Naive thymus-derived CD4-positive, alpha-beta T cell (primary cell): ENCODE data around the gene STRA6. TPM values are rescaled to one million over a fixed set of nuclear protein-coding genes. Genes with fewer than 3 reads are reported as not detected.

Experiments
- ATAC-seq: fragments of 150-1000 bp; cut with Tn5 transposase; 2 replicates; pipeline ENCODE4 v1.10.0; 2021; ENCODE audit warnings: mild to moderate bottlenecking, moderate library complexity
- CTCF ChIA-PET: fragments of 350-600 bp; sonication (Branson Sonifier 250); formaldehyde crosslinking; loops from one replicate; lab custom pipeline; 2021; ENCODE audit warnings: antibody characterized with exemption; lab: Charles Lee
- POLR2A ChIA-PET: fragments of 350-600 bp; sonication (Branson Sonifier 250); formaldehyde crosslinking; loops from one replicate; lab custom pipeline; 2021; ENCODE audit warnings: antibody characterized with exemption, inconsistent platforms; lab: Charles Lee
- DNase-seq, 9 donors: peaks; one replicate each; pipeline versions ENCODE4 v3.0.0 to v3.0.0-alpha.2; 2020 to 2022; ENCODE audit warnings: mixed read lengths in 1 of 9
- H3K27ac ChIP-seq: one replicate; pipeline ENCODE4 v1.7.0; 2013; ENCODE audit warnings: mild to moderate bottlenecking, low read depth, low read length, moderate library complexity
- H3K27me3 ChIP-seq, 2 donors: one replicate each; pipeline ENCODE4 v1.7.0; 2013; ENCODE audit warnings: low read length in 2 of 2, mild to moderate bottlenecking in 2 of 2, moderate library complexity in 2 of 2; ENCODE audit not compliant: control insufficient read depth in 2 of 2, insufficient read depth in 2 of 2
- H3K36me3 ChIP-seq, 3 experiments: 1 replicate in 2 of 3; 2 replicates in 1 of 3; pipeline ENCODE4 v1.7.0; 2013; ENCODE audit warnings: low read length in 3 of 3, mild to moderate bottlenecking in 3 of 3, moderate library complexity in 1 of 3; ENCODE audit not compliant: insufficient read depth in 3 of 3, control insufficient read depth in 2 of 3
- H3K4me1 ChIP-seq, 2 donors: one replicate each; pipeline ENCODE4 v1.7.0; 2013; ENCODE audit warnings: low read length in 2 of 2, mild to moderate bottlenecking in 2 of 2, moderate library complexity in 1 of 2; ENCODE audit not compliant: control insufficient read depth in 2 of 2, insufficient read depth in 2 of 2
- H3K4me3 ChIP-seq: 2 replicates; pipeline ENCODE4 v1.7.0; 2013; ENCODE audit warnings: mild to moderate bottlenecking, low read length
- H3K9me3 ChIP-seq, 3 experiments: 1 replicate in 2 of 3; 2 replicates in 1 of 3; pipeline ENCODE4 v1.7.0; 2013; ENCODE audit warnings: low read length in 3 of 3; ENCODE audit not compliant: control insufficient read depth in 2 of 3
- H3K27ac Mint-ChIP-seq, 9 donors: one replicate each; pipeline ENCODE4 v1.8.0; 2020 to 2022; ENCODE audit warnings: mixed read lengths in 9 of 9, mild to moderate bottlenecking in 8 of 9, moderate library complexity in 5 of 9, inconsistent platforms in 2 of 9
- H3K27me3 Mint-ChIP-seq, 5 donors: one replicate each; pipeline ENCODE4 v1.8.0; 2021 to 2022; ENCODE audit warnings: mixed read lengths in 5 of 5, mild to moderate bottlenecking in 1 of 5
- H3K36me3 Mint-ChIP-seq, 5 donors: one replicate each; pipeline ENCODE4 v1.8.0; 2020 to 2022; ENCODE audit warnings: mixed read lengths in 5 of 5, mild to moderate bottlenecking in 3 of 5, inconsistent platforms in 1 of 5
- H3K4me1 Mint-ChIP-seq, 7 donors: one replicate each; pipeline ENCODE4 v1.8.0; 2020 to 2022; ENCODE audit warnings: mixed read lengths in 7 of 7, mild to moderate bottlenecking in 3 of 7, inconsistent platforms in 1 of 7
- H3K4me3 Mint-ChIP-seq, 10 donors: one replicate each; pipeline ENCODE4 v1.8.0; 2020 to 2022; ENCODE audit warnings: mild to moderate bottlenecking in 10 of 10, mixed read lengths in 10 of 10, moderate library complexity in 6 of 10, inconsistent platforms in 2 of 10
- H3K9me3 Mint-ChIP-seq, 11 donors: one replicate each; pipeline ENCODE4 v1.8.0; 2020 to 2022; ENCODE audit warnings: mixed read lengths in 11 of 11, mild to moderate bottlenecking in 4 of 11, inconsistent platforms in 1 of 11, moderate library complexity in 1 of 11
- intact Hi-C, 2 donors: fragments of 100-400 bp; cut with micrococcal nuclease; formaldehyde crosslinking; loops; one replicate each; pipeline ENCODE4 v1.15.1; 2023
- polyA plus RNA-seq, 2 donors: library from polyadenylated mRNA; unstranded; fragments of 300-500 nt; fragmentation: Illumina TruSeq; gene quantifications; one replicate each; pipeline ENCODE4 v1.2.3, GENCODE V29; 2021
- total RNA-seq, 6 experiments: library from RNA in 5 of 6; stranded (reverse) in 5 of 6; gene quantifications; 1 replicate in 5 of 6; 2 replicates in 1 of 6; pipeline ENCODE4 v1.2.3 and lab custom pipeline; 2021 to 2026

STRA6 gene
- total and polyA plus RNA-seq, 7 experiments from 2014 or later, result not detected

- ChIA-PET CTCF (interaction anchor here (0.6 to 3.0 kb wide), 2 partner anchors 129 to 193 kb away, joined by 5 to 21 read pairs; no protein-coding TSS in a partner anchor), POLR2A (no interaction called here)
- peaks cover 0 to 16% of the 10 kb centered on the region in 2 donors for H3K27me3 ChIP-seq
- intact Hi-C loops, result loop anchor here in 1 of 2 donors (5.0 kb wide), 1 partner anchor 157 kb away; no protein-coding TSS in a partner anchor
- Mint-ChIP-seq H3K9me3 (peaks cover 0 to 2% (median 0%) of the 10 kb centered on the region in 11 donors), H3K4me1 (peaks cover 12 to 34% (median 23%) of the 10 kb centered on the region in 7 donors), H3K36me3 (peaks cover 0 to 6% (median 0%) of the 10 kb centered on the region in 5 donors), H3K27ac (peak overlapping the region in 1 of 9 donors; percentile 80), H3K4me3 (peak overlapping the region in 6 of 10 donors; percentile 29 to 72 (median 40)), H3K27me3 (peaks cover 55 to 86% (median 65%) of the 10 kb centered on the region in 5 donors)
- H3K9me3 ChIP-seq, result no peaks in the 10 kb centered on the region
- no peak overlapping the region for H3K4me3 ChIP-seq
- H3K4me1 ChIP-seq, result peaks cover 4 to 12% of the 10 kb centered on the region in 2 donors
- DNase-seq, result no peak
- no peaks in the 10 kb centered on the region for H3K36me3 ChIP-seq
- no peak overlapping the region for H3K27ac ChIP-seq
- ATAC-seq, result no peak
Observed at GRCh38 chr15:74129586-74130154, 72.9 kb downstream of the STRA6 start.

Other genes with a start within 250 kb of the STRA6 start
- gene STOML1, start 210.5 kb downstream of the STRA6 start, total RNA-seq, result 10 to 100 TPM in 3 of 5 experiments, 1 to 10 TPM in 2; 7.5 to 14.5 (median 12.3) TPM
- 10 to 100 TPM; 18.7 to 21.3 TPM for gene STOML1, start 210.5 kb downstream of the STRA6 start, polyA plus RNA-seq
- gene PML, start 208.1 kb downstream of the STRA6 start, total RNA-seq, result 100 to 1,000 TPM in 1 of 5 experiments, 10 to 100 TPM in 4; 42.1 to 113 (median 64.8) TPM
- gene PML, start 208.1 kb downstream of the STRA6 start, polyA plus RNA-seq, result 10 to 100 TPM; 18.1 to 34.3 TPM
- under 1 TPM in 3 of 5 experiments, not detected in 2; 0.29 to 0.53 (median 0.32) TPM for gene GOLGA6A, start 120.2 kb downstream of the STRA6 start, total RNA-seq
- under 1 TPM in 1 of 2 donors, not detected in 1; 0.14 TPM for gene GOLGA6A, start 120.2 kb downstream of the STRA6 start, polyA plus RNA-seq
- gene ISLR2, start 72.2 kb downstream of the STRA6 start, total RNA-seq, result not detected
- gene ISLR2, start 72.2 kb downstream of the STRA6 start, polyA plus RNA-seq, result not detected
- gene ISLR, start 29.1 kb downstream of the STRA6 start, total RNA-seq, result not detected
- gene ISLR, start 29.1 kb downstream of the STRA6 start, polyA plus RNA-seq, result not detected
- gene CCDC33, start 33.5 kb upstream of the STRA6 start, total RNA-seq, result not detected
- not detected for gene CCDC33, start 33.5 kb upstream of the STRA6 start, polyA plus RNA-seq
- gene CYP11A1, start 164.9 kb upstream of the STRA6 start, total RNA-seq, result 1 to 10 TPM in 1 of 5 experiments, under 1 TPM in 1, not detected in 3; 0.58 to 1.0 TPM
- not detected for gene CYP11A1, start 164.9 kb upstream of the STRA6 start, polyA plus RNA-seq
- gene SEMA7A, start 231.2 kb upstream of the STRA6 start, total RNA-seq, result 10 to 100 TPM in 2 of 5 experiments, 1 to 10 TPM in 3; 1.6 to 15.7 (median 5.0) TPM
- not detected for gene SEMA7A, start 231.2 kb upstream of the STRA6 start, polyA plus RNA-seq